ENCODE measurements around the gene STX8.

The STX8 gene

GRCh38 chr17:9519583-9520272 is 55.9 kb downstream of the STX8 start:
- no peak for ATAC-seq
- TF ChIP-seq RARB (CRISPR knock-in tag; IDR thresholded peaks at IDR 0.05) (no peak), BACH2 (CRISPR knock-in tag; IDR thresholded peaks at IDR 0.05; ENCODE audit: borderline replicate concordance) (no peak), SNAI2 (CRISPR knock-in tag; IDR thresholded peaks at IDR 0.05) (no peak), ZFP30 (CRISPR knock-in tag; IDR thresholded peaks at IDR 0.05) (no peak), CREB5 (CRISPR knock-in tag; IDR thresholded peaks at IDR 0.05; ENCODE audit: low read depth) (no peak), PATZ1 (CRISPR knock-in tag; IDR thresholded peaks at IDR 0.05; ENCODE audit: borderline replicate concordance) (no peak), PPARA (CRISPR knock-in tag; IDR thresholded peaks at IDR 0.05; ENCODE audit: borderline replicate concordance) (no peak), TOX (CRISPR knock-in tag; IDR thresholded peaks at IDR 0.05; ENCODE audit: borderline replicate concordance) (no peak), ZC3H10 (CRISPR knock-in tag; IDR thresholded peaks at IDR 0.05) (no peak), ISL1 (CRISPR knock-in tag; IDR thresholded peaks at IDR 0.05) (no peak), CSDC2 (CRISPR knock-in tag; IDR thresholded peaks at IDR 0.05) (no peak), GLIS3 (CRISPR knock-in tag; IDR thresholded peaks at IDR 0.05) (no peak), ARNTL (CRISPR knock-in tag; IDR thresholded peaks at IDR 0.05; ENCODE audit: borderline replicate concordance, low read depth) (no peak), ZNF8 (CRISPR knock-in tag; IDR thresholded peaks at IDR 0.05) (no peak), ESRRG (CRISPR knock-in tag; IDR thresholded peaks at IDR 0.05) (no peak), ZNF565 (CRISPR knock-in tag; conservative IDR thresholded peaks at IDR 0.05; ENCODE audit: low read depth) (no peak), ZFP3 (CRISPR knock-in tag; IDR thresholded peaks at IDR 0.05) (no peak), CSRNP3 (CRISPR knock-in tag; IDR thresholded peaks at IDR 0.05) (no peak)

GRCh38 chr17:9517396-9517795 is 58.2 kb downstream of the STX8 start:
- TF ChIP-seq ZFP30 (CRISPR knock-in tag; IDR thresholded peaks at IDR 0.05) (no peak), GLIS3 (CRISPR knock-in tag; IDR thresholded peaks at IDR 0.05) (no peak), TOX (CRISPR knock-in tag; IDR thresholded peaks at IDR 0.05; ENCODE audit: borderline replicate concordance) (no peak), BACH2 (CRISPR knock-in tag; IDR thresholded peaks at IDR 0.05; ENCODE audit: borderline replicate concordance) (no peak), ZC3H10 (CRISPR knock-in tag; IDR thresholded peaks at IDR 0.05) (no peak), SNAI2 (CRISPR knock-in tag; IDR thresholded peaks at IDR 0.05) (no peak), TSHZ2 (CRISPR knock-in tag; IDR thresholded peaks at IDR 0.05) (no peak), CSDC2 (CRISPR knock-in tag; IDR thresholded peaks at IDR 0.05) (no peak), ZNF565 (CRISPR knock-in tag; conservative IDR thresholded peaks at IDR 0.05; ENCODE audit: low read depth) (no peak), ESRRG (CRISPR knock-in tag; IDR thresholded peaks at IDR 0.05) (no peak), RARB (CRISPR knock-in tag; IDR thresholded peaks at IDR 0.05) (no peak), ZNF70 (CRISPR knock-in tag; IDR thresholded peaks at IDR 0.05) (no peak), OSR1 (CRISPR knock-in tag; IDR thresholded peaks at IDR 0.05) (no peak), PATZ1 (CRISPR knock-in tag; IDR thresholded peaks at IDR 0.05; ENCODE audit: borderline replicate concordance) (no peak), ZFP3 (CRISPR knock-in tag; IDR thresholded peaks at IDR 0.05) (no peak), CSRNP3 (CRISPR knock-in tag; IDR thresholded peaks at IDR 0.05) (no peak), ZNF8 (CRISPR knock-in tag; IDR thresholded peaks at IDR 0.05) (no peak), TCF4 (CRISPR knock-in tag; IDR thresholded peaks at IDR 0.05; ENCODE audit: borderline replicate concordance) (no peak)
- no peak for ATAC-seq
